Gastroesophageal sphincter (tissue), 4 donors: Measurements from ENCODE around the gene MLLT1. TPM values are rescaled to one million over a fixed set of nuclear protein-coding genes. Genes with fewer than 3 reads are reported as not detected.

Experiments
- ATAC-seq: fragments of 150-250 bp; one replicate; pipeline ENCODE4 v1.9.1; 2016; ENCODE audit warnings: mild to moderate bottlenecking, moderate library complexity
- H3K27ac ChIP-seq, 4 donors: fragments of 200-600 bp; sonication (generic) in 3 of 4; 1 replicate in 3 of 4; 2 replicates in 1 of 4; pipeline ENCODE4 v1.5.1; 2016 to 2019
- H3K27me3 ChIP-seq: fragments of 200-600 bp; sonication (generic); one replicate; pipeline ENCODE4 v1.5.1; 2019
- H3K36me3 ChIP-seq, 2 donors: fragments of 200-600 bp; sonication (generic); one replicate each; pipeline ENCODE4 v1.5.1; 2019; ENCODE audit warnings: control low read depth in 1 of 2
- H3K4me1 ChIP-seq, 3 donors: fragments of 200-600 bp; sonication (generic); 1 replicate in 2 of 3; 2 replicates in 1 of 3; pipeline ENCODE4 v1.5.1; 2016 to 2019; ENCODE audit warnings: control low read depth in 2 of 3
- H3K4me3 ChIP-seq, 2 donors: fragments of 200-600 bp; sonication (generic); one replicate each; pipeline ENCODE4 v1.5.1; 2019; ENCODE audit warnings: mild to moderate bottlenecking in 1 of 2, moderate library complexity in 1 of 2
- H3K9me3 ChIP-seq, 3 donors: fragments of 200-600 bp; sonication (generic); one replicate each; pipeline ENCODE4 v1.5.1; 2017 to 2019; ENCODE audit warnings: control low read depth in 2 of 3
- CTCF ChIP-seq, 4 experiments: fragments of 200-600 bp in 2 of 4; fragments of 450-650 bp in 2 of 4; sonication (generic) in 1 of 4; IDR thresholded peaks; one replicate each; pipeline ENCODE4 v1.5.1; 2017 to 2019; ENCODE audit warnings: antibody characterized with exemption in 4 of 4, mild to moderate bottlenecking in 2 of 4, moderate library complexity in 2 of 4
- EP300 ChIP-seq: sonication (generic); formaldehyde crosslinking; IDR thresholded peaks from one replicate; pipeline ENCODE4 v1.6.1; 2017; ENCODE audit warnings: antibody characterized with exemption, mild to moderate bottlenecking
- POLR2A ChIP-seq, 2 donors: fragments of 450-650 bp; IDR thresholded peaks; one replicate each; pipeline ENCODE4 v1.6.1; 2017; ENCODE audit warnings: antibody characterized with exemption in 2 of 2, mild to moderate bottlenecking in 2 of 2, moderate library complexity in 1 of 2
- POLR2AphosphoS5 ChIP-seq: sonication (generic); formaldehyde crosslinking; IDR thresholded peaks from one replicate; pipeline ENCODE4 v1.6.1; 2017; ENCODE audit warnings: antibody characterized with exemption
- WGBS, 2 donors: methylation state at CpG; one replicate each; pipeline ENCODE4 v1.1.5; 2018; ENCODE audit warnings: low coverage in 1 of 2; 5-methylcytosine and 5-hydroxymethylcytosine counted together
- total RNA-seq, 4 donors: library from RNA; depleted of rRNA; stranded (reverse); fragments of >200 nt; gene quantifications; one replicate each; pipeline ENCODE4 v1.1.0, GENCODE V29; 2016

The MLLT1 gene
- total RNA-seq, 4 donors from 2014 or later = 21.4 to 42.5 (median 23.8) TPM

GRCh38 chr19:6198896-6199239, 80.9 kb downstream of the MLLT1 start:
- no peak for TF ChIP-seq POLR2A (IDR thresholded peaks at IDR 0.05)
- Histone ChIP-seq H3K4me1 (peaks cover 0 to 21% (median 8%) of the 10 kb centered on the region in 3 donors), H3K36me3 (no peaks in the 10 kb centered on the region), H3K27me3 (no peaks in the 10 kb centered on the region), H3K9me3 (no peaks in the 10 kb centered on the region), H3K27ac (peak overlapping the region in 3 of 4 donors; percentile 71 to 78 (median 72)), H3K4me3 (peak overlapping the region; percentile 52 to 66)
- 27 to 28% methylated on average over 8 of the region's 8 CpGs for WGBS, 2 donors
- no peak for ATAC-seq

- no peak overlapping the region for H3K27ac ChIP-seq
- H3K4me1 ChIP-seq = peaks cover 0 to 21% (median 8%) of the 10 kb centered on the region in 3 donors
- ATAC-seq = no peak
- no peaks in the 10 kb centered on the region for H3K27me3 ChIP-seq
- H3K4me3 ChIP-seq = no peak overlapping the region
- TF ChIP-seq POLR2AphosphoS5 = no peak
- TF ChIP-seq CTCF (IDR thresholded peaks at IDR 0.05) = no peak
- no peak for TF ChIP-seq EP300
- no peak for TF ChIP-seq POLR2A (IDR thresholded peaks at IDR 0.05)
- 100% methylated on average over 1 to 2 of the region's 5 CpGs for WGBS, 2 donors
- no peaks in the 10 kb centered on the region for H3K9me3 ChIP-seq
- H3K36me3 ChIP-seq = no peaks in the 10 kb centered on the region
Measured at GRCh38 chr19:6196361-6196760, 83.4 kb downstream of the MLLT1 start.

GRCh38 chr19:6188811-6189210, 91.0 kb downstream of the MLLT1 start:
- WGBS, 2 donors = 88 to 92% methylated on average over 2 of the region's 2 CpGs
- no peak overlapping the region for H3K27ac ChIP-seq
- H3K4me3 ChIP-seq = no peak overlapping the region
- TF ChIP-seq EP300 (no peak), CTCF (IDR thresholded peaks at IDR 0.05) (no peak)
- no peaks in the 10 kb centered on the region for H3K9me3 ChIP-seq
- ATAC-seq = no peak
- no peaks in the 10 kb centered on the region for H3K36me3 ChIP-seq
- H3K4me1 ChIP-seq = peaks cover 0 to 3% (median 0%) of the 10 kb centered on the region in 3 donors
- no peaks in the 10 kb centered on the region for H3K27me3 ChIP-seq

GRCh38 chr19:6187374-6187773, 92.4 kb downstream of the MLLT1 start:
- WGBS, 2 donors = 100% methylated on average over 1 of the region's 6 CpGs; no CpG with 5 or more reads in 1 of the 2 donors
- ATAC-seq = no peak

GRCh38 chr19:6185835-6186834, 93.6 kb downstream of the MLLT1 start:
- no peaks in the 10 kb centered on the region for H3K9me3 ChIP-seq
- no peak for ATAC-seq
- peaks cover 0 to 3% (median 0%) of the 10 kb centered on the region in 3 donors for H3K4me1 ChIP-seq
- H3K4me3 ChIP-seq = no peak overlapping the region
- H3K27me3 ChIP-seq = no peaks in the 10 kb centered on the region
- H3K27ac ChIP-seq = no peak overlapping the region
- TF ChIP-seq POLR2AphosphoS5 (peak; percentile 38), POLR2A (IDR thresholded peaks at IDR 0.05) (no peak), CTCF (IDR thresholded peaks at IDR 0.05) (no peak), EP300 (no peak)
- WGBS, 2 donors = 40 to 75% methylated on average over 2 to 3 of the region's 4 CpGs
- H3K36me3 ChIP-seq = no peaks in the 10 kb centered on the region

More at GRCh38 chr19:6187374-6187773, 92.4 kb downstream of the MLLT1 start:
- H3K9me3 ChIP-seq = no peaks in the 10 kb centered on the region
- no peak overlapping the region for H3K27ac ChIP-seq
- no peak overlapping the region for H3K4me3 ChIP-seq
- H3K4me1 ChIP-seq = peaks cover 0 to 3% (median 0%) of the 10 kb centered on the region in 3 donors
- no peaks in the 10 kb centered on the region for H3K36me3 ChIP-seq
- TF ChIP-seq POLR2A (IDR thresholded peaks at IDR 0.05) (no peak), EP300 (no peak), CTCF (IDR thresholded peaks at IDR 0.05) (no peak), POLR2AphosphoS5 (no peak)
- no peaks in the 10 kb centered on the region for H3K27me3 ChIP-seq
